ENCODE measurements around the gene VIL1. TPM values are rescaled to one million over a fixed set of nuclear protein-coding genes. Genes with fewer than 3 reads are reported as not detected.

VIL1 gene
- polyA plus RNA-seq, 1 donor (not counting 4 experiments of a cell fraction or from before 2014, with no cell fraction given): not detected

GRCh38 chr2:218465987-218466633, 47.2 kb downstream of the VIL1 start:
- Histone ChIP-seq H3K9me1 (ENCODE audit: control insufficient read depth, extremely low read depth, insufficient read depth, low read length) (no peaks in the 10 kb centered on the region), H4K20me1 (ENCODE audit: control insufficient read depth, extremely low read depth, insufficient read depth, low read length) (no peaks in the 10 kb centered on the region), H3K36me3 (ENCODE audit: control insufficient read depth in 2 of 2, extremely low read depth in 1 of 2, insufficient read depth in 2 of 2, low read length in 2 of 2) (peaks cover 0 to 10% of the 10 kb centered on the region in 2 experiments), H3K79me2 (ENCODE audit: control insufficient read depth, insufficient read depth, low read length) (no peaks in the 10 kb centered on the region), H3K4me1 (ENCODE audit: control insufficient read depth, extremely low read depth, insufficient read depth, low read length) (no peaks in the 10 kb centered on the region), H3K9me3 (ENCODE audit: control insufficient read depth, low read depth, low read length) (no peaks in the 10 kb centered on the region), H3K27ac (ENCODE audit: control insufficient read depth, insufficient read depth, low read length) (no peak overlapping the region), H3K4me2 (ENCODE audit: control insufficient read depth, extremely low read depth, insufficient read depth, low read depth, low read length) (no peak overlapping the region), H2AFZ (ENCODE audit: control insufficient read depth, low read length) (no peak overlapping the region), H3K4me3 (ENCODE audit: control insufficient read depth in 2 of 3, extremely low read depth in 1 of 3, insufficient read depth in 2 of 3, low read depth in 1 of 3, low read length in 3 of 3) (no peak overlapping the region), H3K9ac (ENCODE audit: control insufficient read depth, extremely low read depth, insufficient read depth, low read length) (no peak overlapping the region), H3K27me3 (ENCODE audit: control insufficient read depth, extremely low read depth, insufficient read depth, low read length) (no peaks in the 10 kb centered on the region)
- FAIRE-seq (no peak), DNase-seq (ENCODE audit: low read depth, low spot score) (no peak)
- TF ChIP-seq EZH2 (IDR thresholded peaks at IDR 0.05; ENCODE audit: low read length): no peak
- TF ChIP-seq CTCF (optimal IDR thresholded peaks at IDR 0.05 in 1 of 3, IDR thresholded peaks at IDR 0.05 in 1 of 3, conservative IDR thresholded peaks at IDR 0.05 in 1 of 3; ENCODE audit: extremely low read depth in 1 of 3, insufficient read depth in 2 of 3, low read length in 3 of 3): peak in 2 of 3 experiments; percentile 29 to 39
- dilution Hi-C loops (cut with MboI; ENCODE audit: extremely low pct_ligation_motif_present, low sequenced_read_pairs): no loop called here

- FAIRE-seq: no peak
- no peak overlapping the region for H3K27ac ChIP-seq (ENCODE audit: control insufficient read depth, insufficient read depth, low read length)
- no peaks in the 10 kb centered on the region for H3K9me1 ChIP-seq (ENCODE audit: control insufficient read depth, extremely low read depth, insufficient read depth, low read length)
- H3K4me1 ChIP-seq (ENCODE audit: control insufficient read depth, extremely low read depth, insufficient read depth, low read length): no peaks in the 10 kb centered on the region
- no peaks in the 10 kb centered on the region for H3K79me2 ChIP-seq (ENCODE audit: control insufficient read depth, insufficient read depth, low read length)
- H3K9ac ChIP-seq (ENCODE audit: control insufficient read depth, extremely low read depth, insufficient read depth, low read length): no peak overlapping the region
- H2AFZ ChIP-seq (ENCODE audit: control insufficient read depth, low read length): no peak overlapping the region
- peaks cover 0 to 4% of the 10 kb centered on the region in 2 experiments for H3K36me3 ChIP-seq (ENCODE audit: control insufficient read depth in 2 of 2, extremely low read depth in 1 of 2, insufficient read depth in 2 of 2, low read length in 2 of 2)
- H3K4me3 ChIP-seq (ENCODE audit: control insufficient read depth in 2 of 3, extremely low read depth in 1 of 3, insufficient read depth in 2 of 3, low read depth in 1 of 3, low read length in 3 of 3): no peak overlapping the region
- dilution Hi-C loops (cut with MboI; ENCODE audit: extremely low pct_ligation_motif_present, low sequenced_read_pairs): no loop called here
- TF ChIP-seq CTCF (optimal IDR thresholded peaks at IDR 0.05 in 1 of 3, IDR thresholded peaks at IDR 0.05 in 1 of 3, conservative IDR thresholded peaks at IDR 0.05 in 1 of 3; ENCODE audit: extremely low read depth in 1 of 3, insufficient read depth in 2 of 3, low read length in 3 of 3) (no peak), EZH2 (IDR thresholded peaks at IDR 0.05; ENCODE audit: low read length) (no peak)
- H3K9me3 ChIP-seq (ENCODE audit: control insufficient read depth, low read depth, low read length): no peaks in the 10 kb centered on the region
- no peak overlapping the region for H3K4me2 ChIP-seq (ENCODE audit: control insufficient read depth, extremely low read depth, insufficient read depth, low read depth, low read length)
- no peaks in the 10 kb centered on the region for H3K27me3 ChIP-seq (ENCODE audit: control insufficient read depth, extremely low read depth, insufficient read depth, low read length)
- H4K20me1 ChIP-seq (ENCODE audit: control insufficient read depth, extremely low read depth, insufficient read depth, low read length): no peaks in the 10 kb centered on the region
- no peak for DNase-seq (ENCODE audit: low read depth, low spot score)
Observed at GRCh38 chr2:218470448-218470847, 51.5 kb downstream of the VIL1 start.
